Pons (tissue), 1 donor: ENCODE measurements around the gene RRBP1.
A peak's percentile ranks its signal among the peaks of the same experiment; 100 is the strongest.

Experiments
- DNase-seq: peaks from one replicate; pipeline ENCODE4 v3.0.0-alpha.2; 2016; ENCODE audit warnings: low spot score

Gene RRBP1

GRCh38 chr20:17570347-17571152 is 111.5 kb downstream of the RRBP1 start:
- peak; percentile 42 for DNase-seq

GRCh38 chr20:17569616-17570346 is 112.3 kb downstream of the RRBP1 start, which contains the start of gene DSTN:
TSS of gene DSTN (plus strand) at chr20:17570075. CDS start at chr20:17570209, 134 bp downstream.
- peak; percentile 86 for DNase-seq

GRCh38 chr20:17568972-17569521 is 113.0 kb downstream of the RRBP1 start:
- DNase-seq = peak; percentile 54

- DNase-seq = no peak
These were observed 113.8 kb downstream of the RRBP1 start for GRCh38 chr20:17568045-17568788.

- DNase-seq = no peak
These were observed 115.7 kb downstream of the RRBP1 start for GRCh38 chr20:17566345-17566744.

- no peak for DNase-seq
These were observed 116.7 kb downstream of the RRBP1 start for GRCh38 chr20:17565169-17565845.
